IPS-18a (cell line): ENCODE data around the gene HPS1.

Experiments
- H3K27ac ChIP-seq: one replicate; pipeline ENCODE4 v1.5.1; 2013; ENCODE audit warnings: low read length
- H3K27me3 ChIP-seq: one replicate; pipeline ENCODE4 v1.6.1; 2013; ENCODE audit warnings: mild to moderate bottlenecking, low read length; ENCODE audit not compliant: control insufficient read depth, insufficient read depth
- H3K36me3 ChIP-seq: one replicate; pipeline ENCODE4 v1.6.1; 2013; ENCODE audit warnings: low read depth, low read length; ENCODE audit not compliant: control insufficient read depth
- H3K4me1 ChIP-seq: one replicate; pipeline ENCODE4 v1.6.1; 2013; ENCODE audit warnings: low read depth, low read length; ENCODE audit not compliant: control insufficient read depth
- H3K4me3 ChIP-seq: one replicate; pipeline ENCODE4 v1.5.1; 2013; ENCODE audit warnings: low read length
- H3K9ac ChIP-seq: one replicate; pipeline ENCODE4 v1.6.1; 2013; ENCODE audit warnings: mild to moderate bottlenecking, low read length, moderate library complexity
- H3K9me3 ChIP-seq: one replicate; pipeline ENCODE4 v1.6.1; 2013; ENCODE audit warnings: low read depth, low read length; ENCODE audit not compliant: control insufficient read depth

Gene HPS1

DNA sequence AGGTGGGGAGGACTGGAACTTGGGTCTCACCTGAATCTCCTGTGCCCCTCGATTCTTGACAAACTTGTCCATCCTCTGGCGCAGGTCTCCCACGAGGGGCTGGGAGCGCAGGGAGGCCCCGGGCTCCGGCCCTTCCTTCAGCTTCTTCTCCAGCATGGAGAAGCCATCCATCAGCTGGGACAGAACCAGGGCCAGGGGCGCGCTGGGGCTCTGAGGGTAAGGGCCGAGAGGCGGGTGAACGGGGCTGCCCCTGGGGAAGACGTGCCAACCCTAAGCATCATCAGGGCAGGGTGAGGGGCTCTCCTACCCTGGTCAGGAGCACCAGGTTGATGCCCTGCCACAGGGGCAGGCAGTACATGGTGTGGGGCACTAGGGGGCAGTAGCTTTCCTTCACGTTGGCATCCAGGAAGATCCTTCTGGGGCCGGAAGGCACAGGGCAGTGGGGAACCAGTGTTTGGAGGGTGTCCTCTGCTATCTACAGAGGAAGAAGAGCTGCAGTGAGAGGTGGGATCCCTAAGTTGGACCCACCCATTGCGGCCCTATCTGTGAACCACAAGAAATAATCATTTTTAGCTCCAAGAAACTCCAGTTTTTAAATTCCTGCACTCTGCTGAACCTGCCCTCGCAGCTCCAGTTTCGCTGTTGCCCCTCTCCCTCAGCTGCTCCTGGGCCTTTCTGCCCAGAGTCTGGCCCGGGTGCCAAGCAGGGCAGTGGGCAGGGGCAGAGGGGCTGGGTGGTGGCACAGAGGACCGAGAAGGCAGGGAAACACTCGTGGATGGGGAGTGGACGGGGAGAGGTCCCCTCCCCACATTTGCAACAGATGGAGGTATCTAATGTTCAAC, 21.0 kb downstream of the HPS1 start:
- no peak overlapping the region for H3K27ac ChIP-seq
- H3K27me3 ChIP-seq: no peaks in the 10 kb centered on the region
- H3K36me3 ChIP-seq: peaks cover 20% of the 10 kb centered on the region

GRCh38 chr10:98424295-98425254, 22.2 kb downstream of the HPS1 start:
- Histone ChIP-seq H3K9ac (no peak overlapping the region), H3K27ac (no peak overlapping the region), H3K4me3 (no peak overlapping the region), H3K27me3 (no peaks in the 10 kb centered on the region), H3K9me3 (no peaks in the 10 kb centered on the region), H3K36me3 (peaks cover 12% of the 10 kb centered on the region), H3K4me1 (no peaks in the 10 kb centered on the region)

More for the DNA sequence above, 21.0 kb downstream of the HPS1 start:
- no peaks in the 10 kb centered on the region for H3K4me1 ChIP-seq
- no peaks in the 10 kb centered on the region for H3K9me3 ChIP-seq
- no peak overlapping the region for H3K4me3 ChIP-seq
- H3K9ac ChIP-seq: no peak overlapping the region

GRCh38 chr10:98423691-98424120, 23.0 kb downstream of the HPS1 start:
- Histone ChIP-seq H3K9me3 (no peaks in the 10 kb centered on the region), H3K27me3 (no peaks in the 10 kb centered on the region), H3K4me3 (no peak overlapping the region), H3K9ac (no peak overlapping the region), H3K27ac (no peak overlapping the region), H3K4me1 (no peaks in the 10 kb centered on the region), H3K36me3 (peaks cover 10% of the 10 kb centered on the region)

GRCh38 chr10:98422182-98422581, 24.6 kb downstream of the HPS1 start:
- Histone ChIP-seq H3K9ac (no peak overlapping the region), H3K27me3 (no peaks in the 10 kb centered on the region), H3K4me3 (no peak overlapping the region), H3K36me3 (peaks cover 9% of the 10 kb centered on the region), H3K27ac (no peak overlapping the region), H3K4me1 (no peaks in the 10 kb centered on the region), H3K9me3 (no peaks in the 10 kb centered on the region)

GRCh38 chr10:98420786-98421185, 25.9 kb downstream of the HPS1 start:
- H3K36me3 ChIP-seq: peaks cover 9% of the 10 kb centered on the region

GRCh38 chr10:98419469-98420261, 27.1 kb downstream of the HPS1 start:
- no peaks in the 10 kb centered on the region for H3K27me3 ChIP-seq
- no peaks in the 10 kb centered on the region for H3K9me3 ChIP-seq
- H3K4me3 ChIP-seq: no peak overlapping the region
- H3K4me1 ChIP-seq: peaks cover 5% of the 10 kb centered on the region
- H3K9ac ChIP-seq: no peak overlapping the region
- no peak overlapping the region for H3K27ac ChIP-seq
- H3K36me3 ChIP-seq: peaks cover 9% of the 10 kb centered on the region

More at GRCh38 chr10:98420786-98421185, 25.9 kb downstream of the HPS1 start:
- Histone ChIP-seq H3K4me3 (no peak overlapping the region), H3K9me3 (no peaks in the 10 kb centered on the region), H3K4me1 (no peaks in the 10 kb centered on the region), H3K9ac (no peak overlapping the region), H3K27ac (no peak overlapping the region), H3K27me3 (no peaks in the 10 kb centered on the region)

DNA sequence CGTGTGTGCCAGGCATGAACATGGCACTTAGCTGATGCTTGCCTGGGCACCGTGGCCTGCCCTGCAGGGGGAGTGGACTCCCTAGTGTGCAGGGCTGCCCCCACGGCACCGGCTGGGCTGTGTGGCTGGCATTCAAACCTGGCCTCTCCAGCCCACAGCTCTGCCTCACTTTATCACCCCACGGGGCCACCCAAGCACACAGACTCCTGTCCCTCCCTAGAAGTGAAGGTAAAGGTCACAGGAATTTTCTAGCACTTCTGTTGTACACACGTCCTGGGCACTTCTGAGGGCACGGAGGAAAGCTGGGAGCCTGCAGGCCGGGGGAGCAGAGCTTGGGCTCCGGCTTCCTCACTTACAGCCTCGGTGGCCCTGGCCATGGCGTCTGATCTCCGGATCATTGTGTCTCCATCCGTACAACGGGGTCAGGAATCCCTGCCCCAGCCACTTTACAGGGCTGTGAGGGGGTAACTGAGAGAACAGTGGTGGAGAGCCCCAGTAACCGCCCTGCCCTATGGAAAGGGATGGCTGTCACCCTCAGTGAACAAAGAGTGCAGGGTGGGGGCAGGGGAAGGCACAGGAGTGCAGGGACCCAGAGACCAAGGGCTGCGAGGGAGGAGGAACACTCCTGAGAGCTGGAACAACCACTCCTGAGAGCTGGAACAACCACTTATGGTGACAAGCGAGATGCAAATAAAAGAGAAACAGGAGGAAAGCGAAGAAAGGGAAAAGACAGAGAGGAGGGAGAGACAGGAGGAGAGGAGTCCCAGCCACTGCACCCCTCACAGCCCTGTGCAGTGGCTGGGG, 27.9 kb downstream of the HPS1 start:
- H3K36me3 ChIP-seq: peaks cover 9% of the 10 kb centered on the region
- H3K9ac ChIP-seq: no peak overlapping the region
- H3K9me3 ChIP-seq: no peaks in the 10 kb centered on the region
- peaks cover 11% of the 10 kb centered on the region for H3K4me1 ChIP-seq
- H3K4me3 ChIP-seq: no peak overlapping the region
- no peaks in the 10 kb centered on the region for H3K27me3 ChIP-seq
- no peak overlapping the region for H3K27ac ChIP-seq

- Histone ChIP-seq H3K36me3 (peaks cover 9% of the 10 kb centered on the region), H3K9ac (no peak overlapping the region), H3K4me3 (no peak overlapping the region), H3K27me3 (no peaks in the 10 kb centered on the region), H3K9me3 (no peaks in the 10 kb centered on the region), H3K4me1 (peaks cover 11% of the 10 kb centered on the region), H3K27ac (no peak overlapping the region)
Measured at GRCh38 chr10:98417973-98418664, 28.6 kb downstream of the HPS1 start.

DNA sequence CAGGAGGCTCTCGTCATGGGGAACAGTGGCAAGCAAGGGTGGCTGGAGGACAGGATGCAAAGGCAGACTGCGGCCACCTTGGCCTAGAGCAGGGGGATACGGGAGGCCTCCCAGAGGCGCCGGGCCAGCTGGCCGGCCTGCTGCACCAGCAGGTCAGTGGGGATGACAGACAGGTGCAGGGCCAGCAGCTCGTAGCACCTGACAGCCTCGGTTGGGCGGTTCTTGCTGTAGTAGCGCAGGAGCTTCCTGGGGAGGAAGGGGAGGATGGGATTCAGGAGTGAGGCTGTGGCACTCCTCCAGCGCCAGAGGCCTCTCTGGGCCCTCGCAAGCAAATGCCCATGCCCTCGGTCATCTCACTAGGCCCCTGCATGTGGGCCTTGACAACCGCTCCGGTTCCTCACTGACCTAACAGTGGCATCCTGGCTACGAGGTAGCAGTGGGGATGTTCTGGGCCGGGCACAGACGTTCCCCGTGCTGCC, 29.2 kb downstream of the HPS1 start:
- H3K4me3 ChIP-seq: no peak overlapping the region
- H3K27ac ChIP-seq: no peak overlapping the region
- no peaks in the 10 kb centered on the region for H3K9me3 ChIP-seq

More for the DNA sequence above, 29.2 kb downstream of the HPS1 start:
- H3K36me3 ChIP-seq: peaks cover 9% of the 10 kb centered on the region
- no peaks in the 10 kb centered on the region for H3K27me3 ChIP-seq
- peaks cover 11% of the 10 kb centered on the region for H3K4me1 ChIP-seq
- no peak overlapping the region for H3K9ac ChIP-seq
